GM19025 (cell line): ENCODE data around the gene KCNK15.

Source experiments
- ATAC-seq: cut with Tn5 transposase; IDR thresholded peaks from one replicate; pipeline ENCODE4 v1.9.1; 2021; ENCODE audit warnings: mild to moderate bottlenecking, low read depth, moderate library complexity; ENCODE audit not compliant: unreplicated experiment

The KCNK15 gene

GRCh38 chr20:44714701-44715498 lies 30.8 kb upstream of the KCNK15 start, which contains the start of gene CCN5:
Gene CCN5 (plus strand): TSS chr20:44715369. CDS start chr20:44715391, 22 bp downstream.
- no peak for ATAC-seq

GRCh38 chr20:44715499-44716308 lies 30.0 kb upstream of the KCNK15 start:
- no peak for ATAC-seq

GRCh38 chr20:44716309-44717106 lies 29.2 kb upstream of the KCNK15 start:
- no peak for ATAC-seq

GRCh38 chr20:44717986-44718385 lies 27.7 kb upstream of the KCNK15 start:
- ATAC-seq, result no peak

GRCh38 chr20:44719841-44720240 lies 25.8 kb upstream of the KCNK15 start:
- ATAC-seq, result no peak

- no peak for ATAC-seq
These were observed 25.1 kb upstream of the KCNK15 start for GRCh38 chr20:44720621-44720996.

GRCh38 chr20:44720997-44721784 lies 24.5 kb upstream of the KCNK15 start:
- ATAC-seq, result no peak

GRCh38 chr20:44721785-44722054 lies 23.9 kb upstream of the KCNK15 start:
- ATAC-seq, result no peak

- ATAC-seq, result no peak
These were observed 22.7 kb upstream of the KCNK15 start for GRCh38 chr20:44722990-44723389.

- ATAC-seq, result no peak
These were observed 22.3 kb upstream of the KCNK15 start for GRCh38 chr20:44723391-44723790.

GRCh38 chr20:44723798-44724362 lies 21.8 kb upstream of the KCNK15 start:
- no peak for ATAC-seq

- ATAC-seq, result no peak
These were observed 21.1 kb upstream of the KCNK15 start for GRCh38 chr20:44724423-44725091.

GRCh38 chr20:44725837-44726236 lies 19.8 kb upstream of the KCNK15 start:
- no peak for ATAC-seq

- ATAC-seq, result no peak
These were observed 18.6 kb upstream of the KCNK15 start for GRCh38 chr20:44727039-44727438.

GRCh38 chr20:44727651-44728050 lies 18.0 kb upstream of the KCNK15 start:
- ATAC-seq, result no peak

- ATAC-seq, result no peak
These were observed 16.7 kb upstream of the KCNK15 start for GRCh38 chr20:44728801-44729443.

GRCh38 chr20:44730441-44730840 lies 15.2 kb upstream of the KCNK15 start:
- ATAC-seq, result no peak

- no peak for ATAC-seq
These were observed 14.0 kb upstream of the KCNK15 start for GRCh38 chr20:44731657-44732056.

- ATAC-seq, result no peak
These were observed 13.3 kb upstream of the KCNK15 start for GRCh38 chr20:44732327-44732726.
